PC-3 (cell line): ENCODE measurements around the gene RAB7A.

Experiments
- EZH2 ChIP-seq: fragments of 300-600 bp; sonication (generic); IDR thresholded peaks from one replicate; pipeline ENCODE4 v1.6.1; 2017; ENCODE audit warnings: antibody characterized with exemption, mild to moderate bottlenecking, low read length; ENCODE audit not compliant: unreplicated experiment
- EZH2phosphoT487 ChIP-seq: fragments of 300-600 bp; sonication (generic); IDR thresholded peaks from 2 replicates; pipeline ENCODE4 v1.6.1; 2018; ENCODE audit warnings: mild to moderate bottlenecking, antibody characterized with exemption, low read length, borderline replicate concordance
- TF ChIP-seq, protein P1 (sequence below): fragments of 300-600 bp; sonication (generic); conservative IDR thresholded peaks from 2 replicates; pipeline ENCODE4 v1.5.1; 2017; ENCODE audit warnings: antibody characterized with exemption, low read depth, mild to moderate bottlenecking, low read length

DNA sequence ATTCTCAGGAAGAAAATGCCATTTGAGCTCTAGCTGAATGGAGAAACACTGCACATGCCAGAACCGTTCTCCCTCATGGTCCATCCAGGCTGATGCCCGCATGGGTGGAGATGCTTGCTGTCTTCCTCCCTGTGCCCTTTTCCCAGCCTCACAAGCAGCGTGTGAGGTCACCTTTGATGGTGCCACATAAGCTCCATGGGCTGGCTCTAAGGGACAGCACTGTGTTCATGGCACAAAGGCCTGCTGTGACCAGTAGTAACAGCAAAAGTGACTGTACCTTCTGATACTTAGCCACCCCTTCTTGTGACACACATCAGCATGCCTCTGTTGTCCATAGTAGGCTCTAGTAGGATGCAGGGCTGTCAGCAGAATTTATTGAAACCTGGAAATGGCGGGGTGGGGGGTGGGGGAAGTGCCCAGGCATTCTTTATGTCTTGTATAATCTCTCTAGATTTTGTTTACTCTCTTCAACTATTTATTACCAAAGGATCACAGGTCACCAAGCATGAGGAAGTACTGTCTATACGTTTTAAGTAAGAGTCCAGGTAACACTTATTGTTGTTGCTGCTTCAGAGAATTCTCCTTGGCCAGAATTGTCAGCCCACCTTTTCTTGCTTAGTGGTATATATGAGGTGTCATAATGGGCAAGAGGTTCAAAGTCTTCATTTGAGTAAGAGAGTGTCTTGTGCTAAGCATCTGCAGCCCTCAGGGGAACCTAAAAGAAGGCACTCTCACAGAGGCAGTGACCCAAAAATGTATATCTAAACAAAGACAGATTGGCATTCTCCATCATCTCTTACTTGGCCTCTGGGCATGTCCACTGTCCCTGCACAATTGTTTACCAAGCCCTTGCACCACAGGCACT is 56.5 kb downstream of the RAB7A start:
- TF ChIP-seq, protein P1, sequence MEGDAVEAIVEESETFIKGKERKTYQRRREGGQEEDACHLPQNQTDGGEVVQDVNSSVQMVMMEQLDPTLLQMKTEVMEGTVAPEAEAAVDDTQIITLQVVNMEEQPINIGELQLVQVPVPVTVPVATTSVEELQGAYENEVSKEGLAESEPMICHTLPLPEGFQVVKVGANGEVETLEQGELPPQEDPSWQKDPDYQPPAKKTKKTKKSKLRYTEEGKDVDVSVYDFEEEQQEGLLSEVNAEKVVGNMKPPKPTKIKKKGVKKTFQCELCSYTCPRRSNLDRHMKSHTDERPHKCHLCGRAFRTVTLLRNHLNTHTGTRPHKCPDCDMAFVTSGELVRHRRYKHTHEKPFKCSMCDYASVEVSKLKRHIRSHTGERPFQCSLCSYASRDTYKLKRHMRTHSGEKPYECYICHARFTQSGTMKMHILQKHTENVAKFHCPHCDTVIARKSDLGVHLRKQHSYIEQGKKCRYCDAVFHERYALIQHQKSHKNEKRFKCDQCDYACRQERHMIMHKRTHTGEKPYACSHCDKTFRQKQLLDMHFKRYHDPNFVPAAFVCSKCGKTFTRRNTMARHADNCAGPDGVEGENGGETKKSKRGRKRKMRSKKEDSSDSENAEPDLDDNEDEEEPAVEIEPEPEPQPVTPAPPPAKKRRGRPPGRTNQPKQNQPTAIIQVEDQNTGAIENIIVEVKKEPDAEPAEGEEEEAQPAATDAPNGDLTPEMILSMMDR, result no peak
- no peak for TF ChIP-seq EZH2
- TF ChIP-seq EZH2phosphoT487, result no peak
